Cardiac septum (tissue), 1 donor: ENCODE measurements around the gene TRAF3. TPM values are rescaled to one million over a fixed set of nuclear protein-coding genes. Genes with fewer than 3 reads are reported as not detected.

Source experiments
- DNase-seq: peaks from one replicate; pipeline ENCODE4 v3.0.0-alpha.2; 2020; ENCODE audit warnings: low spot score
- intact Hi-C: fragments of 100-400 bp; cut with DNase I; formaldehyde crosslinking; loops from one replicate; pipeline ENCODE4 v1.14.0; 2022
- total RNA-seq: library from RNA; stranded (reverse); fragmentation: NEBNext Ultra II Directional; extraction: Animal tissue kit (Norgen Biotek cat#: 25700); gene quantifications from one replicate; pipeline ENCODE4 v1.2.1, GENCODE V29; 2021
- donor health status: DM: no; HTN: no; CAD: no.

Gene TRAF3
- total RNA-seq, 1 donor from 2014 or later = 12.5 TPM

GRCh38 chr14:102911991-102912761 lies 134.9 kb downstream of the TRAF3 start:
- DNase-seq = no peak
- intact Hi-C loops = no loop called here

GRCh38 chr14:102913341-102914211 lies 136.3 kb downstream of the TRAF3 start:
- no peak for DNase-seq
- intact Hi-C loops = no loop called here

GRCh38 chr14:102914474-102915291 lies 137.4 kb downstream of the TRAF3 start:
- intact Hi-C loops = loop anchor here (5.0 kb wide), 3 partner anchors 87 to 217 kb away; partner anchors contain the start of gene TRAF3
- no peak for DNase-seq

GRCh38 chr14:102915292-102916110 lies 138.3 kb downstream of the TRAF3 start:
- intact Hi-C loops = loop anchor here (5.0 kb wide), 3 partner anchors 88 to 218 kb away; partner anchors contain the start of gene TRAF3
- no peak for DNase-seq

GRCh38 chr14:102916347-102917055 lies 139.3 kb downstream of the TRAF3 start:
- DNase-seq = no peak
- intact Hi-C loops = loop anchor here (5.0 kb wide), 3 partner anchors 89 to 219 kb away; partner anchors contain the start of gene TRAF3

GRCh38 chr14:102917056-102917385 lies 139.8 kb downstream of the TRAF3 start:
- DNase-seq = no peak
- intact Hi-C loops = loop anchor here (5.0 kb wide), 3 partner anchors 90 to 220 kb away; partner anchors contain the start of gene TRAF3

GRCh38 chr14:102917469-102918211 lies 140.4 kb downstream of the TRAF3 start:
- intact Hi-C loops = loop anchor here (5.0 kb wide), 3 partner anchors 90 to 220 kb away; partner anchors contain the start of gene TRAF3
- no peak for DNase-seq

GRCh38 chr14:102918438-102918837 lies 141.2 kb downstream of the TRAF3 start:
- intact Hi-C loops = loop anchor here (5.0 kb wide), 3 partner anchors 91 to 221 kb away; partner anchors contain the start of gene TRAF3
- no peak for DNase-seq

GRCh38 chr14:102920273-102920997 lies 143.2 kb downstream of the TRAF3 start:
- no peak for DNase-seq
- intact Hi-C loops = no loop called here

GRCh38 chr14:102920998-102921304 lies 143.7 kb downstream of the TRAF3 start:
- no peak for DNase-seq
- intact Hi-C loops = no loop called here

GRCh38 chr14:102922490-102923200 lies 145.4 kb downstream of the TRAF3 start, which contains the start of gene AMN:
AMN (plus strand) TSS chr14:102922663; CDS start chr14:102922689, 26 bp downstream.
- DNase-seq = no peak
- intact Hi-C loops = no loop called here

- intact Hi-C loops = no loop called here
- DNase-seq = no peak
Measured at GRCh38 chr14:102923201-102923924, 146.1 kb downstream of the TRAF3 start.

GRCh38 chr14:102923925-102924486 lies 146.8 kb downstream of the TRAF3 start:
- no peak for DNase-seq
- intact Hi-C loops = no loop called here

GRCh38 chr14:102924632-102925588 lies 147.7 kb downstream of the TRAF3 start:
- DNase-seq = no peak
- intact Hi-C loops = no loop called here
